ENCODE results near the gene AP2M1.

AP2M1 gene

DNA sequence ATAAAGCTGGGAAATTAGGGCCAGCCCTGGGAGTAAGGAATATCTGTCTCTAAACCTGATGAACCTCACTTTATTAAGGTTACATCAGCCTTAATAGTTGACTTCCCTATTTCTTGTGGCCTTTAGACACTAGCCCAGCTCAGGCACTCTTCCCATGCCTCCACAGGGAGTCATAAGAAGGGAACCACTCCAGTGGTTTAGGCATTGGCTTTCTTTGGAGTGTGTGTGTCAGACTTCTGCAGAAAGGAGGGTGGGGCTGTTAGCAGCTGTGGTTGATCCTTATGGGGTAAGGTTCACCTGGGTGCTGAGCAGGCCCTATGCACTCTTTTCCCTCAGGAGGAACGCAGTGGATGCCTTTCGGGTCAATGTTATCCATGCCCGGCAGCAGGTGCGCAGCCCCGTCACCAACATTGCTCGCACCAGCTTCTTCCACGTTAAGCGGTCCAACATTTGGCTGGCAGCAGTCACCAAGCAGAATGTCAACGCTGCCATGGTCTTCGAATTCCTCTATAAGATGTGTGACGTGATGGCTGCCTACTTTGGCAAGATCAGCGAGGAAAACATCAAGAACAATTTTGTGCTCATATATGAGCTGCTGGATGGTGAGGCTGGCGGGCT lies 4.0 kb downstream of the AP2M1 start:
- Mint-ChIP-seq H3K9me3 (no peaks in the 10 kb centered on the region), H3K4me3 (no peak overlapping the region), H3K36me3 (peaks cover 31 to 67% of the 10 kb centered on the region in 2 donors), H3K27me3 (no peaks in the 10 kb centered on the region), H3K27ac (no peak overlapping the region), H3K4me1 (peaks cover 22 to 40% of the 10 kb centered on the region in 2 donors)
- DNase-seq (no peak), ATAC-seq (replicated peaks) (no peak)

DNA sequence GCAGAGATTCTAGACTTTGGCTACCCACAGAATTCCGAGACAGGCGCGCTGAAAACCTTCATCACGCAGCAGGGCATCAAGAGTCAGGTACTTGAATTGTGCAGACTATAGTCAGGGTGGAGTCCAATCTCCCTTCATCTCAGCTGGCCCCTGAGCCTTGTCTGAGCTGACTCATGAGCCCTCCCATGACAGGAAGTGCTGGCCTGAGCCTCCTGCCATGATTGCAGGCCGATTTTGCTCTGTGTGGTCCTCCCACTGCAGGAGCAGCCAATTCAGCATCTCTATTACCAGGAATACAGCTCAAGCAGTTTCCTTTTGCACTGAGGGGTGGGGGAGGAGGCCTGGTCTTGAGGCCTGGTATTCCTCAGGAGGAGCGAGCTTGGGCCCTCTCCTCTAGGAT lies 5.5 kb downstream of the AP2M1 start:
- no peaks in the 10 kb centered on the region for H3K27me3 Mint-ChIP-seq
- H3K36me3 Mint-ChIP-seq, result peaks cover 42 to 80% of the 10 kb centered on the region in 2 donors
- H3K27ac Mint-ChIP-seq, result no peak overlapping the region
- DNase-seq, result no peak
- H3K4me3 Mint-ChIP-seq, result no peak overlapping the region
- H3K4me1 Mint-ChIP-seq, result peaks cover 25 to 39% of the 10 kb centered on the region in 2 donors
- no peak for ATAC-seq (replicated peaks)
- no peaks in the 10 kb centered on the region for H3K9me3 Mint-ChIP-seq

DNA sequence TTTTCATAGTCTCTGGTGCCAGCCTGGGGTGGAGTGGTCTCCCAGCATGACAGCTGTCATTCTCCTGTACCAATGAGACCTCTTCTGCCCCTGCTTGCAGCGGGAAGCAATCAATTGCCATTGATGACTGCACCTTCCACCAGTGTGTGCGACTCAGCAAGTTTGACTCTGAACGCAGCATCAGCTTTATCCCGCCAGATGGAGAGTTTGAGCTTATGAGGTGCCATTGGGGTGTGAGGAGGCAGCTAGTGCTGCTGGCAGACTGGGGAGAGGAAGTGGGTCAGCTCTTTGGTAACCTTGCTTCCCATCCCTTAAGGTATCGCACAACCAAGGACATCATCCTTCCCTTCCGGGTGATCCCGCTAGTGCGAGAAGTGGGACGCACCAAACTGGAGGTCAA lies 6.9 kb downstream of the AP2M1 start:
- no peak overlapping the region for H3K4me3 Mint-ChIP-seq
- H3K4me1 Mint-ChIP-seq, result peaks cover 19 to 35% of the 10 kb centered on the region in 2 donors
- DNase-seq (no peak), ATAC-seq (replicated peaks) (no peak)
- no peaks in the 10 kb centered on the region for H3K9me3 Mint-ChIP-seq
- H3K36me3 Mint-ChIP-seq, result peaks cover 37 to 75% of the 10 kb centered on the region in 2 donors
- no peaks in the 10 kb centered on the region for H3K27me3 Mint-ChIP-seq
- no peak overlapping the region for H3K27ac Mint-ChIP-seq

DNA sequence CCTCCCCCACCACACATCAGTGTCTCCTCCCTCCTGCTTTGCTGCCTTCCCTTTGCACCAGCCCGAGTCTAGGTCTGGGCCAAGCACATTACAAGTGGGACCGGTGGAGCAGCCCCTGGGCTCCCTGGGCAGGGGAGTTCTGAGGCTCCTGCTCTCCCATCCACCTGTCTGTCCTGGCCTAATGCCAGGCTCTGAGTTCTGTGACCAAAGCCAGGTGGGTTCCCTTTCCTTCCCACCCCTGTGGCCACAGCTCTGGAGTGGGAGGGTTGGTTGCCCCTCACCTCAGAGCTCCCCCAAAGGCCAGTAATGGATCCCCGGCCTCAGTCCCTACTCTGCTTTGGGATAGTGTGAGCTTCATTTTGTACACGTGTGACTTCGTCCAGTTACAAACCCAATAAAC lies 9.0 kb downstream of the AP2M1 start:
- Mint-ChIP-seq H3K4me1 (peaks cover 24 to 35% of the 10 kb centered on the region in 2 donors), H3K27me3 (no peaks in the 10 kb centered on the region), H3K36me3 (peaks cover 35 to 71% of the 10 kb centered on the region in 2 donors), H3K9me3 (no peaks in the 10 kb centered on the region), H3K4me3 (no peak overlapping the region), H3K27ac (no peak overlapping the region)
- ATAC-seq (replicated peaks) (no peak), DNase-seq (no peak)

DNA sequence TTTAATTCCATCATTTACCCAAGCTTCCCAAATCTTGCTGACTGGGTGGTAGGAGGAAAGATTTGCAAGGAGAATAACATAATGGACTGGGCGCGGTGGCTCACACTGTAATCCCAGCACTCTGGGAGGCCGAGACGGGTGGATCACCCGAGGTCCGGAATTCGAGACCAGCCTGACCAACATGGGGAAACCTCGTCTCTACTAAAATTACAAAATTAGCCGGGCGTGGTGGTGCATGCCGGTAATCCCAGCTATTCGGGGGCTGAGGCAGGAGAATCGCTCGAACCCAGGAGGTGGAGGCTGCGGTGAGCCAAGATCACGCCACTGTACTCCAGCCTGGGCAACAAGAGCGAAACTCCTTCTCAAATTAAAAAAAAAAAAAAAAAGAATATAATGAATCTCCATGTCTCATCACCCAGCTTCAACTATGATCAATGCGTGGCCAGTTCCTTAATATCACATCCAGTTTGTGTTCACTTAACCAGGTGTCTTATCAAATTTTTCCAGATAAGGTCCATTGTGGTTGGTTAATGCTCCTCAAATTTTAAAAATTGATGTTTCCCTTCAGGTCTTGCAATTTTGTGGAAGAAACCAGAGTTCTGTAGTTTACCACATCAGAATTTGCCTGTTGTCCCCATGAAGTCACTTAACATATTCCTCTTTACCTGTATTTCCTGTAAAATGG lies 10.0 kb downstream of the AP2M1 start:
- Mint-ChIP-seq H3K27me3 (no peaks in the 10 kb centered on the region), H3K4me1 (peaks cover 27 to 38% of the 10 kb centered on the region in 2 donors), H3K4me3 (peak overlapping the region; percentile 88 to 96), H3K36me3 (peaks cover 30 to 71% of the 10 kb centered on the region in 2 donors), H3K27ac (peak overlapping the region; percentile 96), H3K9me3 (no peaks in the 10 kb centered on the region)
- DNase-seq (no peak), ATAC-seq (replicated peaks) (no peak)

DNA sequence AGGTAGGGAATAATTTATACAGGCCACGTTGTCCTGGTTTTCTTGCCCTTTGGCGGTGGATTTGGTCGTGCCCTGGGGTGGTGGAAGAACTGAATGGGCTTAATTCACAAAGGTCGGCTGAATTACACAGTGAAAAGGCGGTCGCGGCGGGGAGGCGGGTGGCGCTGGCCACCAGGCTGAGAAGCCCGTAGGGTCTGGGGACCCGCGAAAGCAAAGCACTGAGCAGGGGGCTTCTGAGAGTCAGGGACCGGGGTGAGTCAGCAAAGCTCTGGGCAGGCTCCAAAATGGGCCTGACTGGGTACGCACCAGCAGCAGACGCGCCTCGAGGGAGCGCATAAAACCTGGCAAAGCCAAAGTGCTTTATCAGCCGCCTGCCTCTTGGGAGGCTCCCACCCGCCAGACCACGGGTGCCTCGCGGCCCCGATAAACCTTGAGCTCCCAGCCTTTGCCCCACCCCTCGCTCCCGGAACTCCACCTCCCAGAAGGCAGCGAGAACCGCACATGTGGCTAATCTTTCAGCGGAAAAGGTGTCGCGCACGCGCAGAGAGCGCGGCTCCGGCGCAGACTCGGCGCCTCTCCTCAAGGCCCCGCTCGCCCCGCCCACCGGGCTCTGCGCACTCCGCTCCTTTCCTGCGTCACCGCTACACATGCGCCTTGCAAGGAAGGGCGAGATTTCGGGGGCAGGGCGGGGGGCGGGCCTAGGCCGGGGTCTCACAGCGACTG lies 11.0 kb downstream of the AP2M1 start:
- peaks cover 33 to 68% of the 10 kb centered on the region in 2 donors for H3K36me3 Mint-ChIP-seq
- H3K4me1 Mint-ChIP-seq, result peaks cover 28 to 38% of the 10 kb centered on the region in 2 donors
- peak; percentile 93 for ATAC-seq (replicated peaks)
- peak overlapping the region; percentile 88 to 96 for H3K4me3 Mint-ChIP-seq
- peak; percentile 99 for DNase-seq
- no peaks in the 10 kb centered on the region for H3K9me3 Mint-ChIP-seq
- no peaks in the 10 kb centered on the region for H3K27me3 Mint-ChIP-seq
- H3K27ac Mint-ChIP-seq, result peak overlapping the region; percentile 96

DNA sequence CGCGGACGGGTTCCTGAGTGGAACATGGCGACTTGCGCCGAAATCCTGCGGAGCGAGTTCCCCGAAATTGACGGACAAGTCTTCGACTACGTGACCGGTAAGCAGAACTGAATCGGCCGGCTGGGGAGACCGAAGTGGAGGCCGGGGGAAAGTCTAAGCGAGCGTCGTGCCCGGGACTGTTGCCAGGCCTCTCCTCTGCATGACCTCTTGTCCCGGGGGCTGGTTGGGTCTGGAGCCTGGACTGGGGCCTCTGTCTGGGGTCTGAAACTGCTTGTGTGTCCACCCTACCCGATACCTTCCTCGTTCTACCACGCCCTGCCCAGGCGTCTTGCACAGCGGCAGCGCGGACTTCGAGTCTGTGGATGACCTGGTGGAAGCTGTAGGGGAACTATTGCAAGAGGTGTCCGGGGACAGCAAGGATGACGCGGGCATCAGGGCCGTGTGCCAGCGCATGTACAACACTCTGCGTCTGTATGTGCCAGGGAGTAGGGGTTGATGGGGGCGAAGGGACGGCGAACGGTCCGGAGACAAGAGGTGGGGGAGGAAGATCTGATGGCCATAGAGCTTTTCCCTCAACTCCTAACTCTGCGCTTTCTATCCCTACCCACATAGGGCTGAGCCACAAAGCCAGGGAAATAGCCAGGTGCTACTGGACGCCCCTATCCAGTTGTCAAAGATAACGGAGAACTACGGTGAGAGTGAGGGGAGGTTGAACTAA lies 11.7 kb downstream of the AP2M1 start, which contains the start of gene ABCF3:
TSS of gene ABCF3 (plus strand) at position 16 of the 718 bp plus-strand sequence. CDS start at position 25, 9 bp downstream.
- H3K36me3 Mint-ChIP-seq, result peaks cover 35 to 65% of the 10 kb centered on the region in 2 donors
- H3K27me3 Mint-ChIP-seq, result no peaks in the 10 kb centered on the region
- peak; percentile 40 to 43 for ATAC-seq (replicated peaks)
- H3K27ac Mint-ChIP-seq, result peak within 1 kb of the TSS; percentile 96
- H3K4me1 Mint-ChIP-seq, result peaks cover 28 to 38% of the 10 kb centered on the region in 2 donors
- H3K9me3 Mint-ChIP-seq, result no peaks in the 10 kb centered on the region
- DNase-seq, result no peak
- peak within 1 kb of the TSS; percentile 88 to 96 for H3K4me3 Mint-ChIP-seq

DNA sequence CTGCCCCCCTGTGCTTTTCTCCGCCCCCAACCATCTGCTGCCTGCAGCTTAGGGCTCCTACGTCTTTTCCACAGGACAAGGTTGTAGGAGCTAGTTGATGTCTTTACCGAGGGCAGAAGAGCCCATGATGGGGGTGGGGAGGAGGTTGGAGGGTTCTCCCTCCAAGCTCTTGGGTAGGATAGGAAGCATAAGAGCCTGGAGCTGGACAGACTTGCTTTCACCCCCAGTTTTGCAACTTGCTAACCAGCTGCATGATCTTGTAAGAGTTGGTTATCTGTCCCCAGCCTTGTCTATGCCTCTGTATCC lies 12.2 kb downstream of the AP2M1 start:
- peaks cover 35 to 60% of the 10 kb centered on the region in 2 donors for H3K36me3 Mint-ChIP-seq
- H3K4me3 Mint-ChIP-seq, result peak overlapping the region; percentile 88 to 96
- DNase-seq, result no peak
- H3K27ac Mint-ChIP-seq, result peak overlapping the region; percentile 96
- peaks cover 28 to 38% of the 10 kb centered on the region in 2 donors for H3K4me1 Mint-ChIP-seq
- no peaks in the 10 kb centered on the region for H3K27me3 Mint-ChIP-seq
- ATAC-seq (replicated peaks), result no peak
- H3K9me3 Mint-ChIP-seq, result no peaks in the 10 kb centered on the region

DNA sequence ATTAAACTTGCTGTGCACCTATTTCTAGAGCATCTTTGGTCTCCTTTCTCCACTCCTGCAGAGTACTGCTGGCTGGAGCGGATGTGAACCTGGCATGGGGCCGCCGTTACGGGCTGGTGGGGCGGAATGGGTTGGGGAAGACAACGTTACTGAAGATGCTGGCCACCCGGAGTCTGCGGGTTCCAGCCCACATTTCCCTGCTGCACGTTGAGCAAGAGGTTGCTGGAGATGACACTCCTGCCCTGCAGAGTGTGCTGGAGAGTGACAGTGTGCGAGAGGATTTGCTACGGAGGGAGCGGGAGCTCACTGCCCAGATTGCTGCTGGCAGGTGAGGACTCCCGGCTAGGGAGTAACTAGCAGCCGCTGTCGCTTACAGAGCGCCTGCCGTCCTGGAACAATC lies 13.4 kb downstream of the AP2M1 start:
- DNase-seq (no peak), ATAC-seq (replicated peaks) (no peak)
- Mint-ChIP-seq H3K27me3 (no peaks in the 10 kb centered on the region), H3K4me3 (no peak overlapping the region), H3K4me1 (peaks cover 28 to 38% of the 10 kb centered on the region in 2 donors), H3K36me3 (peaks cover 39 to 64% of the 10 kb centered on the region in 2 donors), H3K27ac (peak overlapping the region; percentile 20), H3K9me3 (no peaks in the 10 kb centered on the region)

DNA sequence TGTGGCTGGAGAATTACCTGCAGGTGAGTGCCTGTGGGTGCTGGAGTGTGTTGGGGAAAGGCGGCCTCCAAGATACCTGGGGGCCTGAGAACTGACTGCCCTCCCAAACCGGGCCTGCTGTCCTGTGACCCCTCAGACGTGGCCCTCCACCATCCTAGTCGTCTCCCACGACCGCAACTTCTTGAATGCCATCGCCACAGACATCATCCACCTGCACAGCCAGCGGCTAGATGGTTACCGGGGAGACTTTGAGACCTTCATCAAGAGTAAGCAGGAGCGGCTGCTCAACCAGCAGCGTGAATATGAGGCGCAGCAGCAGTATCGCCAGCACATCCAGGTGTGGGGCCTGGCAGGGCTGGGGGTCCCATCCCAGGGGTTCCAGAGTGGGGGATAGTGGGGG lies 14.8 kb downstream of the AP2M1 start:
- Mint-ChIP-seq H3K36me3 (peaks cover 40 to 64% of the 10 kb centered on the region in 2 donors), H3K4me1 (peaks cover 28 to 38% of the 10 kb centered on the region in 2 donors), H3K27ac (no peak overlapping the region), H3K27me3 (no peaks in the 10 kb centered on the region), H3K9me3 (no peaks in the 10 kb centered on the region), H3K4me3 (no peak overlapping the region)
- DNase-seq, result no peak
- ATAC-seq (replicated peaks), result no peak

DNA sequence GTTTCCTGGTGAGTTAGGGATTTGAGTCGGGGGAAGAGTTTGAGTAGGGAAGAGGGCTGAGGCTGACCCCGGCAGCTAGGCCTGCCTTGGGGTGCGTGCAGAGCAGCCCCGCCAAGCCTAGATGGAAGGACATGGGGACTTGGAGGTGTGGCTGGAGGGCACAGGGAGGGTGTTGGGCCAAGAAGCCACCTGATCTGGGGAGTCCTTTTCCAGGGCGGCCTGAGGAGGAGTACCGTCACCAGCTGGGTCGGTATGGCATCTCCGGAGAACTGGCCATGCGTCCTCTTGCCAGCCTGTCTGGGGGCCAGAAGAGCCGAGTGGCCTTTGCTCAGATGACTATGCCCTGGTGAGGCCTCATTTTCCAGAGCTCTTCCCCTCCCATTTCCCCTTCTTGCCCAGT lies 18.2 kb downstream of the AP2M1 start:
- Mint-ChIP-seq H3K4me1 (peaks cover 9 to 12% of the 10 kb centered on the region in 2 donors), H3K36me3 (peaks cover 34 to 57% of the 10 kb centered on the region in 2 donors), H3K9me3 (no peaks in the 10 kb centered on the region), H3K27ac (peak overlapping the region; percentile 20), H3K4me3 (no peak overlapping the region), H3K27me3 (no peaks in the 10 kb centered on the region)
- DNase-seq (no peak), ATAC-seq (replicated peaks) (no peak)

DNA sequence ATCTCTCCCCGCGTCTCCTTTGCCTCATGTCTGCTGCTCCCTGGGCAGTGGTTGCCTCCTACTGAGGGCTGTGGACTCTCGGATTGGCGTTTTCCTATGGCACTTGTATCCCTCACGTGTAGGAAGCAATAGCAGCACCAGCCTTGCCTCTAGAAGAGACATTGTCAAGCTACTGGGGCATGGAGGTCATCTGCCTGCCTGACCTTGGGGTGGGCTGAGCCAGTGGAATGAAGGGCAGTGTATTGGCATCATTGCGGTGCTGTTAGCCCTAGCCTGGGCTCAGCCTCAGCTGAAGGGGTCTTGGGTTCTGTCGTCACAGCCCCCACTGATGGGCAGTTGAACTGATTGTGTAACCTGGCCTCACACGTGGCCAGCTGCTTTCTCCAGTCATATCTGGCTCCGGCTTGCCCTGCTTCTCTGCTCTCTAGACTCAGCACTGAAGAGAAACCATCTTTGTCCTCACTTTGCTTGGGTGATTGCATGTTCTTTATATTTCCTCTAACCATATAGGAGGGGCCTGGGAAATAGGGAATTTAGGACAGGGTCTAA lies 19.4 kb downstream of the AP2M1 start:
- no peak for ATAC-seq (replicated peaks)
- H3K4me1 Mint-ChIP-seq, result peaks cover under 1 to 2% of the 10 kb centered on the region in 2 donors
- no peak for DNase-seq
- no peak overlapping the region for H3K27ac Mint-ChIP-seq
- H3K27me3 Mint-ChIP-seq, result no peaks in the 10 kb centered on the region
- no peaks in the 10 kb centered on the region for H3K9me3 Mint-ChIP-seq
- H3K4me3 Mint-ChIP-seq, result no peak overlapping the region
- H3K36me3 Mint-ChIP-seq, result peaks cover 31 to 48% of the 10 kb centered on the region in 2 donors

DNA sequence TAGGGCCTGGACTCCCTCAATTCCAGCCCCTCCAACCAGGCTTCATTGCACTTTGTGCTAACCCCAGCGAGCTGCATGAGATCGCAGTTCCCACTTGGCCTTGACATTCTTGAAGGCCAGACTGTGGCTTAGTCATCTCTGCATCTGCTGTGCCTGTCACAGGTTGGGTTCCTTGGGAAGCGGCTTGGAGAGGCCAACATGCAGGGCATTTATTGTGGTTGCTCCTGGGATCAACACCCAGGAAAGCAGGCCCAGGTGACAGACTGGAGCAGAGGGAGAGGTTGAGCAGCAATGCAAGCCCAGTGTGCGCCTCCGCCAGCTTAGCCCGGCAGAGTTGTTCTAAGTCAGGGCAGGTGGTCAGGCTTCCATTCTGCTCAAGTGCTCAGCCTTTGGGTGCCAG lies 21.9 kb downstream of the AP2M1 start:
- no peak overlapping the region for H3K27ac Mint-ChIP-seq
- no peaks in the 10 kb centered on the region for H3K27me3 Mint-ChIP-seq
- ATAC-seq (replicated peaks) (no peak), DNase-seq (no peak)
- no peak overlapping the region for H3K4me3 Mint-ChIP-seq
- H3K9me3 Mint-ChIP-seq, result no peaks in the 10 kb centered on the region
- no peaks in the 10 kb centered on the region for H3K4me1 Mint-ChIP-seq
- H3K36me3 Mint-ChIP-seq, result peaks cover 25 to 35% of the 10 kb centered on the region in 2 donors

DNA sequence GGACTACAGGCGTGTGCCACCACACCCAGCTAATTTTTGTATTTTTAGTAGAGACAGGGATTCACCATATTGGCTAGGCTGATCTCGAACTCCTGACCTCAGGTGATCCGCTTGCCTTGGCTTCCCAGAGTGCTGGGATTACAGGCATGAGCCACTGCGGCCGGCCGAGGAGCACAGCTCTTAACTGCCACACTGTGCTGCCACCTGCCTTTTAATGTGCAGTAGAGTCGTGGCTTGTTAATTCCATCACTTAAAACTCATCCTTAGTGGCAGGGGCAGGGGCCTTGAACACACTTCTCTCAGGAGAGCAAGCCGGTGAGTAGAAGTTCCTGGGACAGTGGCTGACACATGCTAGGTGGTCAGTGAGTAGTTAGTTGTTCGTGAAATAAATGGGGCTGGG lies 23.9 kb downstream of the AP2M1 start:
- no peaks in the 10 kb centered on the region for H3K4me1 Mint-ChIP-seq
- H3K9me3 Mint-ChIP-seq, result no peaks in the 10 kb centered on the region
- no peak overlapping the region for H3K4me3 Mint-ChIP-seq
- ATAC-seq (replicated peaks), result no peak
- peaks cover 0 to 7% of the 10 kb centered on the region in 2 donors for H3K27me3 Mint-ChIP-seq
- peaks cover 14 to 18% of the 10 kb centered on the region in 2 donors for H3K36me3 Mint-ChIP-seq
- no peak overlapping the region for H3K27ac Mint-ChIP-seq
- no peak for DNase-seq

All from stimulated activated naive B cell treated with anti-CD40 and anti-IgM and Interleukin-4, amounts not matched to agents 10 μg/mL and 1 μg/mL and 100 μg/mL, for 72 hours (primary cell).